Prostate gland (tissue), 1 donor: ENCODE data around the gene ETV5.

ENCODE experiments used
- POLR2A ChIP-seq: fragments of 450-650 bp; IDR thresholded peaks from one replicate; pipeline ENCODE4 v1.6.1; 2016; ENCODE audit warnings: antibody characterized with exemption, mild to moderate bottlenecking
- POLR2AphosphoS5 ChIP-seq: sonication (generic); formaldehyde crosslinking; IDR thresholded peaks from one replicate; pipeline ENCODE4 v1.6.1; 2017; ENCODE audit warnings: antibody characterized with exemption

- TF ChIP-seq POLR2AphosphoS5 (no peak), POLR2A (no peak)
Observed at GRCh38 chr3:186149319-186149960, 40.6 kb upstream of the ETV5 start.
